ENCODE data around the gene DYNC1H1.
"Not testable (repeated sequence)": the region's sequence is repeated elsewhere in the genome, so short reads cannot be mapped to it uniquely, and the experiment has no call there.

DNA sequence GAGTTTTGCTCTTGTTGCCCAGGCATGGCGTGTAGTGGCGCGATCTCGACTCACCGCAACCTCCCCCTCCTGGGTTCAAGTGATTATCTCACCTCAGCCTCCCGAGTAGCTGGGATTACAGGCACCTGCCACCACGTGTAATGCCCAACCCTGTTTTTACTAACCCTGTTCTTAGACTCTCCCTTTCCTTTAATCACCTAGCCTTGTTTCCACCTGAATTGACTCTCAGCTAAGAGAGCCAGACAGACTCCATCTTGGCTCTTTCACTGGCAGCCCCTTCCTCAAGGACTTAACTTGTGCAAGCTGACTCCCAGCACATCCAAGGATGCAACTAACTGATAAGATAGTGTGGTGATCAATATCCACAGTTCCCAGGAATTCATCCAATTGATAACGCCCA is 100.2 kb downstream of the DYNC1H1 start:
- TF ChIP-seq, protein P1, sequence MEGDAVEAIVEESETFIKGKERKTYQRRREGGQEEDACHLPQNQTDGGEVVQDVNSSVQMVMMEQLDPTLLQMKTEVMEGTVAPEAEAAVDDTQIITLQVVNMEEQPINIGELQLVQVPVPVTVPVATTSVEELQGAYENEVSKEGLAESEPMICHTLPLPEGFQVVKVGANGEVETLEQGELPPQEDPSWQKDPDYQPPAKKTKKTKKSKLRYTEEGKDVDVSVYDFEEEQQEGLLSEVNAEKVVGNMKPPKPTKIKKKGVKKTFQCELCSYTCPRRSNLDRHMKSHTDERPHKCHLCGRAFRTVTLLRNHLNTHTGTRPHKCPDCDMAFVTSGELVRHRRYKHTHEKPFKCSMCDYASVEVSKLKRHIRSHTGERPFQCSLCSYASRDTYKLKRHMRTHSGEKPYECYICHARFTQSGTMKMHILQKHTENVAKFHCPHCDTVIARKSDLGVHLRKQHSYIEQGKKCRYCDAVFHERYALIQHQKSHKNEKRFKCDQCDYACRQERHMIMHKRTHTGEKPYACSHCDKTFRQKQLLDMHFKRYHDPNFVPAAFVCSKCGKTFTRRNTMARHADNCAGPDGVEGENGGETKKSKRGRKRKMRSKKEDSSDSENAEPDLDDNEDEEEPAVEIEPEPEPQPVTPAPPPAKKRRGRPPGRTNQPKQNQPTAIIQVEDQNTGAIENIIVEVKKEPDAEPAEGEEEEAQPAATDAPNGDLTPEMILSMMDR (IDR thresholded peaks at IDR 0.05; ENCODE audit: low read depth, low read length, poor library complexity, severe bottlenecking), result not testable (repeated sequence)
- TF ChIP-seq EZH2phosphoT487 (IDR thresholded peaks at IDR 0.05; ENCODE audit: borderline replicate concordance, low read length), result not testable (repeated sequence)
